OCI-LY7 (cell line): ENCODE data around the gene ZNF200. TPM values are rescaled to one million over a fixed set of nuclear protein-coding genes. Genes with fewer than 3 reads are reported as not detected.

Source experiments
- BruUV-seq: library from RNA; stranded (reverse); fragments of 400-500 nt; replicated peaks from 2 replicates; lab custom pipeline; 2021; lab: Mats Ljungman, UMichigan
- CTCF ChIA-PET: fragments of 300-600 bp; sonication (Branson Sonifier 250); formaldehyde crosslinking; loops from one replicate; lab custom pipeline; 2022; ENCODE audit warnings: antibody characterized with exemption; ENCODE audit not compliant: unreplicated experiment; lab: Charles Lee
- POLR2A ChIA-PET: fragments of 300-600 bp; sonication (Branson Sonifier 250); formaldehyde crosslinking; loops from one replicate; lab custom pipeline; 2022; ENCODE audit warnings: antibody characterized with exemption; lab: Charles Lee
- DNase-seq: peaks from one replicate; pipeline ENCODE4 v3.0.0-alpha.2; 2015; ENCODE audit warnings: low spot score
- H2AFZ ChIP-seq: fragments of 200-600 bp; sonication (generic), shearing (Covaris generic); 2 replicates; pipeline ENCODE4 v1.6.1; 2014; ENCODE audit warnings: mild to moderate bottlenecking, antibody characterized with exemption, low read length, moderate library complexity
- H3K27ac ChIP-seq: fragments of 200-600 bp; sonication (generic); 2 replicates; pipeline ENCODE4 v1.5.1; 2014; ENCODE audit warnings: mixed run types, low read depth, mild to moderate bottlenecking, moderate library complexity, low read length, inconsistent platforms; ENCODE audit not compliant: poor library complexity, severe bottlenecking
- H3K36me3 ChIP-seq: fragments of 200-600 bp; sonication (generic); 2 replicates; pipeline ENCODE4 v1.6.1; 2014; ENCODE audit warnings: mild to moderate bottlenecking, antibody characterized with exemption, low read length, moderate library complexity, mixed read lengths; ENCODE audit not compliant: insufficient read depth
- H3K4me1 ChIP-seq: fragments of 200-600 bp; sonication (generic); 2 replicates; pipeline ENCODE4 v1.5.1; 2014; ENCODE audit warnings: mild to moderate bottlenecking, low read length; ENCODE audit not compliant: insufficient read depth, poor library complexity, severe bottlenecking
- H3K4me2 ChIP-seq: fragments of 200-600 bp; sonication (generic); 2 replicates; pipeline ENCODE4 v1.6.1; 2014; ENCODE audit warnings: mild to moderate bottlenecking, low read length
- H3K4me3 ChIP-seq: fragments of 200-600 bp; sonication (generic); 2 replicates; pipeline ENCODE4 v1.5.1; 2014; ENCODE audit warnings: mild to moderate bottlenecking, low read depth, low read length; ENCODE audit not compliant: poor library complexity, severe bottlenecking
- H3K79me2 ChIP-seq: fragments of 200-600 bp; sonication (generic); 2 replicates; pipeline ENCODE4 v1.6.1; 2016; ENCODE audit warnings: low read depth, mild to moderate bottlenecking, low read length, moderate library complexity, mixed read lengths; ENCODE audit not compliant: insufficient read depth
- H3K9me2 ChIP-seq: fragments of 200-600 bp; sonication (generic); 2 replicates; pipeline ENCODE4 v1.6.1; 2016; ENCODE audit warnings: mild to moderate bottlenecking, low read length, mixed read lengths; ENCODE audit not compliant: insufficient read depth
- H3K9me3 ChIP-seq: fragments of 200-600 bp; sonication (generic); 2 replicates; pipeline ENCODE4 v1.6.1; 2014; ENCODE audit warnings: mild to moderate bottlenecking, mixed run types, low read length, mixed read lengths
- H4K20me1 ChIP-seq: fragments of 200-600 bp; sonication (generic); 2 replicates; pipeline ENCODE4 v1.6.1; 2014; ENCODE audit warnings: mild to moderate bottlenecking, antibody characterized with exemption, low read length, moderate library complexity, mixed read lengths; ENCODE audit not compliant: insufficient read depth
- EZH2phosphoT487 ChIP-seq: fragments of 200-600 bp; sonication (generic); IDR thresholded peaks from 2 replicates; pipeline ENCODE4 v1.6.1; 2018; ENCODE audit warnings: low read depth, borderline replicate concordance, mild to moderate bottlenecking, mixed run types, antibody characterized with exemption, low read length, moderate library complexity, mixed read lengths
- intact Hi-C: fragments of 100-400 bp; cut with micrococcal nuclease; formaldehyde crosslinking; loops from one replicate; pipeline ENCODE4 v1.10.0; 2022; ENCODE audit not compliant: unreplicated experiment
- total RNA-seq, 2 experiments: library from RNA; depleted of rRNA in 1 of 2; stranded (reverse); fragments of >200 nt in 1 of 2; shearing (Covaris generic) in 1 of 2; gene quantifications; 2 replicates each; pipeline ENCODE4 v1.2.3, GENCODE V29; 2014 to 2022
- TF ChIP-seq, protein P1 (sequence below): fragments of 200-600 bp; sonication (generic); conservative IDR thresholded peaks from 2 replicates; pipeline ENCODE4 v1.5.1; 2014; ENCODE audit warnings: mild to moderate bottlenecking, antibody characterized with exemption, low read length, moderate library complexity, mixed read lengths

The ZNF200 gene
- total RNA-seq, 2 experiments from 2014 or later, result 13.9 to 19.8 TPM

DNA sequence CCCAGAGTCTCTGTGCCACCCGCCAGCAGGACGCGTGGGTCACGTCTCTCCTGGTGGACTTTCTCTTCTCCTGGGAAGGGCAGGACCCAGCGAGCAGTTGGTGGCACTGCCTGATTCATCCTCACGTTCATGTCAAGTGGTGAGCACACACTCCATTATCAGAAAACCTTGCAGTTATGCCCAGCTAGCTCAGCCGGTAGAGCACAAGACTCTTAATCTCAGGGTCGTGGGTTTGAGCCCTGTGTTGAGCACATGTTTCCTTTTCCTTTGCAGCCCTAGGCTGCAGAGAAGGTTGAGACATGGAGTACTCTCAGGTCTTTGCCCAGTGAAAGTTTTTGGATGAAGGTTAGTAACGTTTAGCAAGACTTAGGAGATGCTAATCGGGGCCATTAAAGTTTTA is 39.0 kb downstream of the ZNF200 start:
- H2AFZ ChIP-seq, result no peak overlapping the region

DNA sequence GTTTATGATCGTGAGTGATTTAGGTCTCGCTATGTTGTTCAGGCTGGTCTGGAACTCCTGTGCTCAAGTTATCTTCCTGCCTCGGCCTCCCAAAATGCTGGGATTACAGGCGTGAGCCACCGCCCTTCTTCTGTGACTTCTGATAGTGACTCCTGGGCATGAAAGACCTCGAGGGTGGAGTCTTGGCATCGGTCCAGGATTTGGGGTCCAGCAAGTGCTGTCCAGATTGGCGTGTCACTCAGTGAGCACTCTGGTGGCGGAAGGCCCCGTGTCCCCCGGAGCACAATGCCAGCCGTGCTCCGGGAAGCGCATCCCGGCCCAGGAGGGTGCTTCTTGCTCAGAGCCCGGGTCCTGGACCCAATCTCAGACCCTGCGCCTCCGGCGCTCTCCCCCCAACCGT is 40.2 kb downstream of the ZNF200 start:
- Histone ChIP-seq H3K36me3 (no peaks in the 10 kb centered on the region), H2AFZ (no peak overlapping the region), H3K4me3 (no peak overlapping the region), H3K9me2 (no peaks in the 10 kb centered on the region), H3K4me1 (no peaks in the 10 kb centered on the region), H4K20me1 (no peaks in the 10 kb centered on the region), H3K27ac (no peak overlapping the region), H3K79me2 (no peaks in the 10 kb centered on the region), H3K4me2 (no peak overlapping the region), H3K9me3 (no peaks in the 10 kb centered on the region)
- ChIA-PET POLR2A (no interaction called here), CTCF (no interaction called here)
- intact Hi-C loops, result no loop called here
- BruUV-seq, result no TSS peak
- TF ChIP-seq, protein P1, sequence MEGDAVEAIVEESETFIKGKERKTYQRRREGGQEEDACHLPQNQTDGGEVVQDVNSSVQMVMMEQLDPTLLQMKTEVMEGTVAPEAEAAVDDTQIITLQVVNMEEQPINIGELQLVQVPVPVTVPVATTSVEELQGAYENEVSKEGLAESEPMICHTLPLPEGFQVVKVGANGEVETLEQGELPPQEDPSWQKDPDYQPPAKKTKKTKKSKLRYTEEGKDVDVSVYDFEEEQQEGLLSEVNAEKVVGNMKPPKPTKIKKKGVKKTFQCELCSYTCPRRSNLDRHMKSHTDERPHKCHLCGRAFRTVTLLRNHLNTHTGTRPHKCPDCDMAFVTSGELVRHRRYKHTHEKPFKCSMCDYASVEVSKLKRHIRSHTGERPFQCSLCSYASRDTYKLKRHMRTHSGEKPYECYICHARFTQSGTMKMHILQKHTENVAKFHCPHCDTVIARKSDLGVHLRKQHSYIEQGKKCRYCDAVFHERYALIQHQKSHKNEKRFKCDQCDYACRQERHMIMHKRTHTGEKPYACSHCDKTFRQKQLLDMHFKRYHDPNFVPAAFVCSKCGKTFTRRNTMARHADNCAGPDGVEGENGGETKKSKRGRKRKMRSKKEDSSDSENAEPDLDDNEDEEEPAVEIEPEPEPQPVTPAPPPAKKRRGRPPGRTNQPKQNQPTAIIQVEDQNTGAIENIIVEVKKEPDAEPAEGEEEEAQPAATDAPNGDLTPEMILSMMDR, result no peak
- no peak for TF ChIP-seq EZH2phosphoT487
- DNase-seq, result no peak

More for the DNA sequence above, 39.0 kb downstream of the ZNF200 start:
- no peaks in the 10 kb centered on the region for H3K79me2 ChIP-seq
- no peaks in the 10 kb centered on the region for H3K9me3 ChIP-seq
- no TSS peak for BruUV-seq
- intact Hi-C loops, result no loop called here
- TF ChIP-seq, protein P1, result no peak
- no peak for TF ChIP-seq EZH2phosphoT487
- no peaks in the 10 kb centered on the region for H3K4me1 ChIP-seq
- H3K4me3 ChIP-seq, result no peak overlapping the region
- H3K36me3 ChIP-seq, result no peaks in the 10 kb centered on the region
- no peak overlapping the region for H3K4me2 ChIP-seq
- H3K9me2 ChIP-seq, result no peaks in the 10 kb centered on the region
- H4K20me1 ChIP-seq, result no peaks in the 10 kb centered on the region
- no peak overlapping the region for H3K27ac ChIP-seq
- CTCF ChIA-PET, result no interaction called here
- DNase-seq, result no peak
- POLR2A ChIA-PET, result no interaction called here

DNA sequence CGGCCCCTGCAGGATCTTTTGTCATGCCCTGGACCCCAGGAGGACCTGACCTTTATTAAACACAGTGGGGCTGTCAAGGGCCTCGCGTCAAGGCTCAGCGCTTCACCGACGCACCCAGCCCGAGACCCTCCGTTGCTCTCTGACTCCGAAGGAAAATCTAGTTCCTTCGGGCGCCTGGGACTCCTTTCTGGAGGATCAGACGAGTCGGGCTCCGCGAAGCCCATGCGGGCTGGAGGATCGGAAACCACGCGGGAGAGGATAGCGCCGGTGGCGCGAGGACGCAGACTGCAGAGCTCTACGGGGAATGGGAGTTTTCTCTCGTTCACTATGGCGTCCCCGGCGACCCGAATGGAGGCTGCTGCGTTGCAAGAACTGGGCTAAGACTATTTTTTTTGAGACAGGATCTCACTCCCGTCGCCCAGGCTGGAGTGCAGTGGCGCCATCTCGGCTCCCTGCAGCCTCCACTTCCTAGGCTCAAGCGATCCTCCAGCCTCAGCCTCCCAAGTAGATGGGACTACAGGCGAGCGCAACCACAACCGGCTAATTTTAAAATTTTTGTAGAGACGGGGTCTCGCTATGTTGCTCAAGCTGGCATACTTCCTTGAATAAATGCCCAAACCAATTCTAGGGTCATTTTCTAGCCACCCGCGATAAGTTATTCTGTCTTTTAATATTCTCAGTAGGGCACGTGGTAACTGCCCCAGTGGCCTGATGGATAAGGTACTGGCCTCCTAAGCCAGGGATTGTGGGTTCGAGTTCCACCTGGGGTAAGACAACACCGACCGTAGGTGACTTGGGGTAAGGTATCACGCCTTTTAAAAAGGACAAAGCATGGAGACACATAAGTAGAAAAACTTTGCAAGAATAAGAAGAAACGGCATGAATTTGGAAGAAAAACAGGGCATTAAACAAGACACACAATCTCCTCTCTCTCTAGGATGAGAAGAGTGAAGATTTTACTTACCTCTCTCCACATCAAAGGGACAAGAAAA is 41.4 kb downstream of the ZNF200 start:
- H3K4me1 ChIP-seq, result no peaks in the 10 kb centered on the region
- no peak overlapping the region for H3K4me2 ChIP-seq
- H2AFZ ChIP-seq, result no peak overlapping the region
- H4K20me1 ChIP-seq, result no peaks in the 10 kb centered on the region
- H3K36me3 ChIP-seq, result no peaks in the 10 kb centered on the region
- TF ChIP-seq, protein P1, result no peak
- TF ChIP-seq EZH2phosphoT487, result no peak
- no peaks in the 10 kb centered on the region for H3K9me3 ChIP-seq
- no peak overlapping the region for H3K27ac ChIP-seq
- no TSS peak for BruUV-seq
- no peak for DNase-seq
- no peak overlapping the region for H3K4me3 ChIP-seq
- no peaks in the 10 kb centered on the region for H3K79me2 ChIP-seq
- no peaks in the 10 kb centered on the region for H3K9me2 ChIP-seq
- ChIA-PET POLR2A (no interaction called here), CTCF (no interaction called here)
- intact Hi-C loops, result no loop called here
